ENCODE results near the gene GYPC.

DNA sequence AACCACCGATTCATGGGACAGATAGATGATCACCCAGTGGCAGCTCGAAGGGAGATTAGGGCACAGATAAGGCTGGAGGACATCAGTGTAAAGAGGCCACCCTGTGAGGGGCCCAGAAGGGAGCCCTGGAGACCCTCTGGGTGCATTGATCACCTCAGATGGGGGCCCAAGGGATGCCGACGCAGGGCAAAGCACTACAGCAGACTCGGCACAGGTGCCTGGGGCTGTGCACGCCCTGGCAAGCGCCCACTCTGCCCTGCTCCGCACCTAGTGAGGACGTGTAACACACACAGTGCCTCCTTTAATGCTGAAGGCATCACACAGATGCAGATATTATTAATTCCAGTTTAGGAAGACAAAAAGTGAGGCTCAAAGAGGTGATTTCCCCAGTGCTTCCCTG lies 9.5 kb downstream of the GYPC start:
- TF ChIP-seq CTCF (IDR thresholded peaks at IDR 0.05; ENCODE audit: low read depth, low read length, missing input control), result no peak
- TF ChIP-seq, protein P1, sequence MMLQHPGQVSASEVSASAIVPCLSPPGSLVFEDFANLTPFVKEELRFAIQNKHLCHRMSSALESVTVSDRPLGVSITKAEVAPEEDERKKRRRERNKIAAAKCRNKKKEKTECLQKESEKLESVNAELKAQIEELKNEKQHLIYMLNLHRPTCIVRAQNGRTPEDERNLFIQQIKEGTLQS (IDR thresholded peaks at IDR 0.05), result no peak
- no peak for TF ChIP-seq YY1 (IDR thresholded peaks at IDR 0.05)
- no peak for TF ChIP-seq SP1 (IDR thresholded peaks at IDR 0.05)
- TF ChIP-seq, protein P2, sequence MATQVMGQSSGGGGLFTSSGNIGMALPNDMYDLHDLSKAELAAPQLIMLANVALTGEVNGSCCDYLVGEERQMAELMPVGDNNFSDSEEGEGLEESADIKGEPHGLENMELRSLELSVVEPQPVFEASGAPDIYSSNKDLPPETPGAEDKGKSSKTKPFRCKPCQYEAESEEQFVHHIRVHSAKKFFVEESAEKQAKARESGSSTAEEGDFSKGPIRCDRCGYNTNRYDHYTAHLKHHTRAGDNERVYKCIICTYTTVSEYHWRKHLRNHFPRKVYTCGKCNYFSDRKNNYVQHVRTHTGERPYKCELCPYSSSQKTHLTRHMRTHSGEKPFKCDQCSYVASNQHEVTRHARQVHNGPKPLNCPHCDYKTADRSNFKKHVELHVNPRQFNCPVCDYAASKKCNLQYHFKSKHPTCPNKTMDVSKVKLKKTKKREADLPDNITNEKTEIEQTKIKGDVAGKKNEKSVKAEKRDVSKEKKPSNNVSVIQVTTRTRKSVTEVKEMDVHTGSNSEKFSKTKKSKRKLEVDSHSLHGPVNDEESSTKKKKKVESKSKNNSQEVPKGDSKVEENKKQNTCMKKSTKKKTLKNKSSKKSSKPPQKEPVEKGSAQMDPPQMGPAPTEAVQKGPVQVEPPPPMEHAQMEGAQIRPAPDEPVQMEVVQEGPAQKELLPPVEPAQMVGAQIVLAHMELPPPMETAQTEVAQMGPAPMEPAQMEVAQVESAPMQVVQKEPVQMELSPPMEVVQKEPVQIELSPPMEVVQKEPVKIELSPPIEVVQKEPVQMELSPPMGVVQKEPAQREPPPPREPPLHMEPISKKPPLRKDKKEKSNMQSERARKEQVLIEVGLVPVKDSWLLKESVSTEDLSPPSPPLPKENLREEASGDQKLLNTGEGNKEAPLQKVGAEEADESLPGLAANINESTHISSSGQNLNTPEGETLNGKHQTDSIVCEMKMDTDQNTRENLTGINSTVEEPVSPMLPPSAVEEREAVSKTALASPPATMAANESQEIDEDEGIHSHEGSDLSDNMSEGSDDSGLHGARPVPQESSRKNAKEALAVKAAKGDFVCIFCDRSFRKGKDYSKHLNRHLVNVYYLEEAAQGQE (IDR thresholded peaks at IDR 0.05), result no peak
- TF ChIP-seq, protein P3, sequence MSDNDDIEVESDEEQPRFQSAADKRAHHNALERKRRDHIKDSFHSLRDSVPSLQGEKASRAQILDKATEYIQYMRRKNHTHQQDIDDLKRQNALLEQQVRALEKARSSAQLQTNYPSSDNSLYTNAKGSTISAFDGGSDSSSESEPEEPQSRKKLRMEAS (IDR thresholded peaks at IDR 0.05), result no peak
- TF ChIP-seq FOXA1 (IDR thresholded peaks at IDR 0.05), result no peak
- TF ChIP-seq HNF4G (IDR thresholded peaks at IDR 0.05), result no peak
- TF ChIP-seq RAD21 (IDR thresholded peaks at IDR 0.05), result no peak
- no peak for TF ChIP-seq TAF1 (conservative IDR thresholded peaks at IDR 0.05)
- TF ChIP-seq NR2F2 (IDR thresholded peaks at IDR 0.05), result no peak
- no peak for TF ChIP-seq GABPA (IDR thresholded peaks at IDR 0.05 in 1 of 2, conservative IDR thresholded peaks at IDR 0.05 in 1 of 2)
- TF ChIP-seq FOXA2 (IDR thresholded peaks at IDR 0.05), result no peak

Data from liver (tissue), 3 donors.